IMR-90 (cell line): ENCODE measurements around the gene AAMP. TPM values are rescaled to one million over a fixed set of nuclear protein-coding genes. Genes with fewer than 3 reads are reported as not detected.

ENCODE experiments used
- ATAC-seq: fragments of 200-7000 bp; cut with Tn5 transposase; 2 replicates; pipeline ENCODE4 v1.9.1; 2020; ENCODE audit warnings: low read depth, mild to moderate bottlenecking, moderate library complexity
- BruUV-seq: library from RNA; stranded (reverse); fragments of 400-500 nt; replicated peaks from 2 replicates; lab custom pipeline; 2021; lab: Mats Ljungman, UMichigan
- CTCF ChIA-PET: fragments of 300-600 bp; formaldehyde crosslinking; extraction: SDS; loops from one replicate; lab custom pipeline; 2021; ENCODE audit warnings: antibody characterized with exemption; lab: Yijun Ruan, JAX
- POLR2A ChIA-PET: fragments of 300-600 bp; sonication (Branson Sonifier 250); formaldehyde crosslinking; loops from one replicate; lab custom pipeline; 2022; ENCODE audit warnings: antibody characterized with exemption; ENCODE audit not compliant: unreplicated experiment; lab: Charles Lee
- DNase-seq: peaks from one replicate; pipeline ENCODE4 v3.0.0; 2013
- H2AFZ ChIP-seq: replicated peaks from 2 replicates; pipeline ENCODE3; 2013; ENCODE audit warnings: low read length, mild to moderate bottlenecking; ENCODE audit not compliant: poor library complexity
- H2AK5ac ChIP-seq: 2 replicates; pipeline ENCODE4 v1.6.1; 2013; ENCODE audit warnings: low read depth, low read length, inconsistent platforms
- H2AK9ac ChIP-seq: replicated peaks from 2 replicates; pipeline ENCODE3; 2013; ENCODE audit warnings: mild to moderate bottlenecking, low read depth, low read length, moderate library complexity; ENCODE audit not compliant: poor library complexity
- H2BK120ac ChIP-seq: 2 replicates; pipeline ENCODE4 v1.6.1; 2013; ENCODE audit warnings: low read depth, low read length, inconsistent platforms
- H2BK15ac ChIP-seq: 3 replicates; pipeline ENCODE4 v1.6.1; 2013; ENCODE audit warnings: low read depth, low read length, inconsistent platforms
- H2BK20ac ChIP-seq: 2 replicates; pipeline ENCODE4 v1.6.1; 2013; ENCODE audit warnings: low read depth, mild to moderate bottlenecking, inconsistent platforms, low read length, moderate library complexity
- H2BK5ac ChIP-seq: 2 replicates; pipeline ENCODE4 v1.6.1; 2013; ENCODE audit warnings: mild to moderate bottlenecking, low read depth, low read length, inconsistent platforms; ENCODE audit not compliant: poor library complexity, severe bottlenecking
- H3K14ac ChIP-seq: replicated peaks from 2 replicates; pipeline ENCODE4 v1.6.1; 2013; ENCODE audit warnings: low read depth, low read length, inconsistent platforms
- H3K18ac ChIP-seq: 2 replicates; pipeline ENCODE4 v1.6.1; 2013; ENCODE audit warnings: low read depth, low read length, control low read depth
- H3K23ac ChIP-seq: 2 replicates; pipeline ENCODE4 v1.6.1; 2013; ENCODE audit warnings: low read depth, low read length, inconsistent platforms
- H3K27ac ChIP-seq: 2 replicates; pipeline ENCODE4 v1.5.1; 2013; ENCODE audit warnings: mild to moderate bottlenecking, control low read depth, low read length; ENCODE audit not compliant: insufficient read depth
- H3K27me3 ChIP-seq: 2 replicates; pipeline ENCODE4 v1.6.1; 2013; ENCODE audit warnings: low read length; ENCODE audit not compliant: control insufficient read depth, insufficient read depth
- H3K36me3 ChIP-seq: 2 replicates; pipeline ENCODE4 v1.6.1; 2013; ENCODE audit warnings: low read length, mixed read lengths; ENCODE audit not compliant: control insufficient read depth, insufficient read depth
- H3K4ac ChIP-seq: 2 replicates; pipeline ENCODE4 v1.6.1; 2013; ENCODE audit warnings: low read depth, low read length, inconsistent platforms
- H3K4me1 ChIP-seq: 2 replicates; pipeline ENCODE4 v1.6.1; 2013; ENCODE audit warnings: low read length, mixed read lengths; ENCODE audit not compliant: control insufficient read depth, insufficient read depth
- H3K4me2 ChIP-seq: 2 replicates; pipeline ENCODE4 v1.6.1; 2013; ENCODE audit warnings: low read depth, mild to moderate bottlenecking, control low read depth, low read length, moderate library complexity
- H3K4me3 ChIP-seq: 2 replicates; pipeline ENCODE4 v1.5.1; 2013; ENCODE audit warnings: low read depth, mild to moderate bottlenecking, control low read depth, low read length, moderate library complexity; ENCODE audit not compliant: insufficient read depth
- H3K56ac ChIP-seq: 2 replicates; pipeline ENCODE4 v1.6.1; 2013; ENCODE audit warnings: low read length, inconsistent platforms; ENCODE audit not compliant: insufficient read depth; ENCODE audit errors: extremely low read depth
- H3K79me1 ChIP-seq, 2 experiments: 2 replicates each; pipeline ENCODE4 v1.6.1; 2013; ENCODE audit warnings: low read length in 2 of 2, inconsistent platforms in 1 of 2, low read depth in 1 of 2
- H3K9ac ChIP-seq: 2 replicates; pipeline ENCODE4 v1.6.1; 2013; ENCODE audit warnings: low read depth, low read length, control low read depth
- H3K9me1 ChIP-seq: 2 replicates; pipeline ENCODE4 v1.6.1; 2013; ENCODE audit warnings: low read length, inconsistent platforms; ENCODE audit not compliant: insufficient read depth
- H3K9me3 ChIP-seq: 2 replicates; pipeline ENCODE4 v1.6.1; 2013; ENCODE audit warnings: low read length; ENCODE audit not compliant: control insufficient read depth, insufficient read depth
- H4K20me1 ChIP-seq: 2 replicates; pipeline ENCODE4 v1.6.1; 2013; ENCODE audit warnings: low read length, inconsistent platforms; ENCODE audit not compliant: insufficient read depth
- H4K5ac ChIP-seq: 2 replicates; pipeline ENCODE4 v1.6.1; 2013; ENCODE audit warnings: mild to moderate bottlenecking, low read depth, low read length, control low read depth
- H4K8ac ChIP-seq, 2 experiments: 2 replicates each; pipeline ENCODE4 v1.6.1; 2013; ENCODE audit warnings: low read depth in 2 of 2, low read length in 2 of 2, control low read depth in 1 of 2, inconsistent platforms in 1 of 2
- H4K91ac ChIP-seq: 2 replicates; pipeline ENCODE4 v1.6.1; 2013; ENCODE audit warnings: low read depth, low read length, inconsistent platforms; ENCODE audit not compliant: insufficient read depth
- FOS ChIP-seq: fragments of 150-350 bp; IDR thresholded peaks from 2 replicates; pipeline ENCODE4 v1.6.1; 2016; ENCODE audit warnings: low read depth, low read length
- MAZ ChIP-seq: IDR thresholded peaks from 2 replicates; pipeline ENCODE4 v1.6.1; 2012; ENCODE audit warnings: low read depth, mild to moderate bottlenecking, low read length, improper control_type of control experiment, moderate library complexity, borderline replicate concordance
- MXI1 ChIP-seq: IDR thresholded peaks from 2 replicates; pipeline ENCODE4 v1.6.1; 2012; ENCODE audit warnings: low read depth, mild to moderate bottlenecking, low read length, moderate library complexity, borderline replicate concordance
- NFE2L2 ChIP-seq: fragments of 150-350 bp; IDR thresholded peaks from 2 replicates; pipeline ENCODE4 v1.6.1; 2016; ENCODE audit warnings: low read depth, mild to moderate bottlenecking, low read length
- POLR2A ChIP-seq: IDR thresholded peaks from 2 replicates; pipeline ENCODE4 v1.6.1; 2012; ENCODE audit warnings: mild to moderate bottlenecking, low read depth, low read length
- RAD21 ChIP-seq: IDR thresholded peaks from 2 replicates; pipeline ENCODE4 v1.6.1; 2012; ENCODE audit warnings: low read length, improper control_type of control experiment
- RCOR1 ChIP-seq: IDR thresholded peaks from 2 replicates; pipeline ENCODE4 v1.6.1; 2012; ENCODE audit warnings: mild to moderate bottlenecking, low read length, improper control_type of control experiment; ENCODE audit not compliant: insufficient replicate concordance
- WGBS, 2 experiments: methylation state at CpG; one replicate each; pipeline versions ENCODE4 v1.1.5 to v1.1.7; 2013; ENCODE audit warnings: missing lambda C conversion rate in 2 of 2; ENCODE audit not compliant: insufficient read length in 1 of 2; ENCODE audit errors: extremely low coverage in 2 of 2; 5-methylcytosine and 5-hydroxymethylcytosine counted together
- dilution Hi-C: fragments of 300-500 bp; cut with HindIII; formaldehyde crosslinking; loops from one replicate; pipeline ENCODE4 v1.14.3; 2018; ENCODE audit warnings: low sequenced_read_pairs; ENCODE audit not compliant: unreplicated experiment
- in situ Hi-C: fragments of 300-500 bp; cut with MboI; formaldehyde crosslinking; loops from 3 replicates; pipeline ENCODE4 v1.14.3; 2019; ENCODE audit warnings: low sequenced_read_pairs, inconsistent platforms, mixed read lengths
- intact Hi-C: fragments of 100-400 bp; cut with micrococcal nuclease; formaldehyde crosslinking; loops from 2 replicates; pipeline ENCODE4 v1.10.0; 2022
- polyA plus RNA-seq, 3 experiments: library from polyadenylated mRNA; depleted of rRNA; stranded (reverse); fragments of >200 nt; gene quantifications; 2 replicates each; pipeline ENCODE4 v1.2.3, GENCODE V29; 2012; ENCODE audit warnings: low replicate concordance in 1 of 3
- total RNA-seq: library from RNA; depleted of rRNA; stranded (reverse); fragments of >200 nt; gene quantifications from 2 replicates; pipeline ENCODE4 v1.2.3, GENCODE V29; 2012
- TF ChIP-seq, protein P1 (sequence below): fragments of 150-350 bp; IDR thresholded peaks from 2 replicates; pipeline ENCODE4 v1.6.1; 2016; ENCODE audit warnings: low read depth, mild to moderate bottlenecking, low read length, moderate library complexity, borderline replicate concordance

Gene AAMP
- total and polyA plus RNA-seq, 2 of the 4 experiments (the other 2 are of a cell fraction) = 104 to 112 TPM

GRCh38 chr2:218236829-218237228, 33.1 kb downstream of the AAMP start:
- Histone ChIP-seq H4K20me1 (peaks cover 6% of the 10 kb centered on the region; the same call in 1 of the 2 replicates), H3K18ac (no peak overlapping the region), H2AFZ (no peak overlapping the region), H3K4me3 (no peak overlapping the region), H2BK20ac (no peak overlapping the region), H3K14ac (no peak overlapping the region), H2AK9ac (no peak overlapping the region), H3K36me3 (peaks cover 67% of the 10 kb centered on the region), H2BK120ac (no peak overlapping the region), H3K9me1 (no peaks in the 10 kb centered on the region; the same call in 1 of the 2 replicates), H3K27me3 (no peaks in the 10 kb centered on the region), H3K4me1 (no peaks in the 10 kb centered on the region), H3K23ac (no peak overlapping the region), H3K4ac (no peak overlapping the region), H3K4me2 (no peak overlapping the region), H3K79me1 (peaks cover 35 to 50% of the 10 kb centered on the region in 2 experiments), H2BK5ac (no peak overlapping the region), H4K5ac (no peak overlapping the region), H2BK15ac (no peak overlapping the region), H2AK5ac (no peak overlapping the region), H3K9ac (no peak overlapping the region), H3K9me3 (no peaks in the 10 kb centered on the region), H3K56ac (no peak overlapping the region), H3K27ac (no peak overlapping the region), H4K8ac (no peak overlapping the region), H4K91ac (no peak overlapping the region)
- 75% methylated on average over 1 of the region's 4 CpGs; no CpG with 5 or more reads in 1 of the 2 experiments for WGBS, 2 experiments
- DNase-seq = no peak
- ATAC-seq = no peak
- intact Hi-C loops = no loop called here
- ChIA-PET POLR2A (no interaction called here), CTCF (no interaction called here)
- in situ Hi-C loops = no loop called here
- no TSS peak for BruUV-seq
- TF ChIP-seq NFE2L2 (no peak), RAD21 (no peak), FOS (no peak), MAZ (no peak), MXI1 (no peak), RCOR1 (no peak), POLR2A (no peak)
- TF ChIP-seq, protein P1, sequence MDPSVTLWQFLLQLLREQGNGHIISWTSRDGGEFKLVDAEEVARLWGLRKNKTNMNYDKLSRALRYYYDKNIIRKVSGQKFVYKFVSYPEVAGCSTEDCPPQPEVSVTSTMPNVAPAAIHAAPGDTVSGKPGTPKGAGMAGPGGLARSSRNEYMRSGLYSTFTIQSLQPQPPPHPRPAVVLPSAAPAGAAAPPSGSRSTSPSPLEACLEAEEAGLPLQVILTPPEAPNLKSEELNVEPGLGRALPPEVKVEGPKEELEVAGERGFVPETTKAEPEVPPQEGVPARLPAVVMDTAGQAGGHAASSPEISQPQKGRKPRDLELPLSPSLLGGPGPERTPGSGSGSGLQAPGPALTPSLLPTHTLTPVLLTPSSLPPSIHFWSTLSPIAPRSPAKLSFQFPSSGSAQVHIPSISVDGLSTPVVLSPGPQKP = no peak
- dilution Hi-C loops = no loop called here
